HG03064 (cell line): Measurements from ENCODE around the gene NKIRAS2.

ENCODE experiments used
- ATAC-seq: cut with Tn5 transposase; IDR thresholded peaks from one replicate; pipeline ENCODE4 v1.9.1; 2021; ENCODE audit warnings: low read depth; ENCODE audit not compliant: unreplicated experiment

The NKIRAS2 gene

GRCh38 chr17:42053731-42054500 is 34.0 kb downstream of the NKIRAS2 start:
- ATAC-seq = no peak

- ATAC-seq = no peak
These were observed 35.1 kb downstream of the NKIRAS2 start for GRCh38 chr17:42055027-42055426.

DNA sequence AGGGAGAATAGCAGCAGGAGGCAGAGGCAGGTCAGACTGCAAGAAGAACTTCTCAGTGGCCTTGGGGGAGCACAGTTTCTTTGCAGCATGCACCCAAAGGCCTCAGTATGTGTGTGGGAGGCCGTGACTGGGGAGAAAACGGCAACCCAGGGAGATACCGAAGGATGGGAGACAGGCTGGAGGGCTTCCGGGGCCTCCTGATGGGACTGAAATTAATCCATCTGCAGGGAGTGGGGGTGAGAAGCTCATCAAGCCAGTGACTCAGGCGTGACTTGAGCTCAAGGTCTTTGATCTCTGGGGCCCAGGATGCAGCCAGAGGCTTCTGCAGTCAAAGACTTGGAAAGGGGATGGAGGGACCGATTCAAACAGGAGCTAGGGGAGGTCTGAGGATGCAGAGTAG is 35.6 kb downstream of the NKIRAS2 start:
- no peak for ATAC-seq

GRCh38 chr17:42056635-42057034 is 36.7 kb downstream of the NKIRAS2 start:
- no peak for ATAC-seq

GRCh38 chr17:42058063-42058462 is 38.2 kb downstream of the NKIRAS2 start:
- no peak for ATAC-seq

GRCh38 chr17:42059815-42060214 is 39.9 kb downstream of the NKIRAS2 start:
- no peak for ATAC-seq

- no peak for ATAC-seq
These were observed 40.3 kb downstream of the NKIRAS2 start for GRCh38 chr17:42060231-42060630.

GRCh38 chr17:42061646-42062487 is 42.0 kb downstream of the NKIRAS2 start:
- no peak for ATAC-seq

DNA sequence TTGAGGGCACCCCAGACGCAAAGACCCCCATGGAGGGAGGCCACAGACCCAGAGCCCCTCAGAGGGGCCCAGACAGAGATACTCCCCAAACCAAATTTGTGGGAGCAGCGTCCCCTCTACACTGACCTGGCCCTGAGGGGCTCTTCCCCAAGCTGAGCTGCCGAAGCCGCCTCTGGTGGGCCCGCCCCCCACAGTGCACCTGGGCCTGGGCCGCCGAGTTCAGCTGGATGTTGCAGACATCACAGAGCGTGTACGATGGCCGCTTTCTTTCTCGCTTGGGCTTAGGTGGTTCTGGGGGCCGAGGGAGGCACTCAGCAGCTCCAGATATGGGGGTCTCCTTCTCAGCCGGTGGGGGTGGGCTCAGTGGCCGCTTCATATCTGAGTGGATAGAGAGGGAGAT is 42.8 kb downstream of the NKIRAS2 start:
- no peak for ATAC-seq

DNA sequence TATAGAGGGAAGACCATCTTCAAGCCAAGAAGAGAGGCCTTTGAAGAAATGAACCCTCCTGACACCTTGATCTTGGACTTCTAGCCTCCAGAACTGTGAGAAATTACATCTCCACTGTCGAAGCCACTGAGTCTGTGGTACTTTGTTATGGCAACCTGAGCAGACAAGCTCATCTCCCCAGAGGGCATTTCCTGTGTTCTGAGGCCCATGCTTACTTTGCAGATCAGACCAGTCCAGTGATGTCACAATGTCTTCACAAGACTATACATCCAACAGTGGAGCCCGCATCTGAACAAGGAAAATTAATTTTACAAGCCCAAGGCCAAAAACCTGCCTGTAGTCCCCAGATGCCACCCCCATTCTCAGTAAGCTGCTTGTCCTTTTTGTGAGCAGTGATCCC is 45.3 kb downstream of the NKIRAS2 start:
- ATAC-seq = no peak

- no peak for ATAC-seq
These were observed 47.6 kb downstream of the NKIRAS2 start for GRCh38 chr17:42067371-42068091.

DNA sequence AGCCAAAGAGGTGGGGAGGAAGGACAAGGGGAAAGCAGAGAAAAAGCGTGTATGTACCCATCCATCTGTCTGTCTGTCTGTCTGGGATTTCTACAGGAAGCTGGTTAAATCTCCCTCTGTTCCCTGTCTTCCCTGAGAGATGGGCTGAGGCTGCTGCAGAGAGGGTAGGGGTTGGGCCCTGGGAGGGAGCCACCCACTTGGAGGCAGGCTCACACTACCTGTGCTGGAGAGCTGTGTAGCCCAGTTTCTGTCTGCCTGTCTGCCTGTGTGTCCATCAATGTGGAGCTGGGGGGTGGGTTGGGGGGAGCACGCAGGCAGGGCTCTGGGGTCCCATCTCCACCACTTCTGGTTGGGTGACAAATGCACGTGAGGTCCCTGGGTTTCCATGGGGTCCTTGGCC is 49.1 kb downstream of the NKIRAS2 start:
- no peak for ATAC-seq

GRCh38 chr17:42071810-42072209 is 51.9 kb downstream of the NKIRAS2 start:
- no peak for ATAC-seq

DNA sequence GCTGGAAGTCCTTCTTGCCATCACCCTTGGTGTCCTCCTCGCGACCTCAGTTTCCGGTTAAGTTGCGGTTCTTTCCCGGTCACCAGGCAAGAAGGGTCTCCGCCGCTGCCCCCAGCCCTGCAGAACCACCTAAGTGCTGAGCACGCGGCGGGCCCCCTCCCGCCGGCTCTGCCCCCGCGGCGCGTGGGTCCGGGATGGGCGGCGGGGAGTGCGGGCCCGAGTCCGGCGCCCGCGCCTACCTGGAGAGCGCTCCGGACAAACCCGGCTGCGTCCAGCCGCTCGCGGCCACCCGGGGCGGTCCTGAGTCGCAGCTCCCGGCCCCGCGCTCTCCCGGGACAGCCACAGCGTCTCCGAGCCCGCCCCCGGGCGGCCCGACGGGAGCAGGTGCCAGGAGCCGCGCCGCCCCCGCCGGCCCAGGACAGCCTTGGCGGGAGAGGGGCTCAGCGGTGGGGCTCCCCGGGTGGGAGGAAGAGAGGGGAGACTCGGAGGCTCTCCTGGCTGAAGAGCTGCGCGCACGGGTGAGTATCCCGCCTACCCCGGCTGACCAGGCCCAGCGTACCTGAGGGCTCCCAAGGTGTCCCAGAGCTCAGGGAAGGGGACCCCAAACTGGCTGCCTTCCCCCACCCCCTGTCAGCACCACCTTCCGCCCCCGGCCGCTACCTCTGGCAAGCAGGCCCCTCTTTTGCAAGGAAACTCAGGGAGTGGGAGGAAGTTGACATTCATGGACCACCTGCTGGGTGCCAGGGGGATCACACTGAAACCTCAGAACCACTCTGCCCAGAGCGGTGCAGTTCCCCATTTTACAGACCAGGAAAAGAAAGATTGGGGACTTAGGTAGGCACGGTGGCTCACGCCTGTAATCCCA is 52.7 kb downstream of the NKIRAS2 start:
- ATAC-seq = no peak
